PC-3 (cell line): Measurements from ENCODE around the gene ABCA3.
"Not testable (repeated sequence)": the region's sequence is repeated elsewhere in the genome, so short reads cannot be mapped to it uniquely, and the experiment has no call there.

Source experiments
- EZH2 ChIP-seq: fragments of 300-600 bp; sonication (generic); IDR thresholded peaks from one replicate; pipeline ENCODE4 v1.6.1; 2017; ENCODE audit warnings: antibody characterized with exemption, mild to moderate bottlenecking, low read length; ENCODE audit not compliant: unreplicated experiment
- EZH2phosphoT487 ChIP-seq: fragments of 300-600 bp; sonication (generic); IDR thresholded peaks from 2 replicates; pipeline ENCODE4 v1.6.1; 2018; ENCODE audit warnings: mild to moderate bottlenecking, antibody characterized with exemption, low read length, borderline replicate concordance
- TF ChIP-seq, protein P1 (sequence below): fragments of 300-600 bp; sonication (generic); conservative IDR thresholded peaks from 2 replicates; pipeline ENCODE4 v1.5.1; 2017; ENCODE audit warnings: antibody characterized with exemption, low read depth, mild to moderate bottlenecking, low read length

DNA sequence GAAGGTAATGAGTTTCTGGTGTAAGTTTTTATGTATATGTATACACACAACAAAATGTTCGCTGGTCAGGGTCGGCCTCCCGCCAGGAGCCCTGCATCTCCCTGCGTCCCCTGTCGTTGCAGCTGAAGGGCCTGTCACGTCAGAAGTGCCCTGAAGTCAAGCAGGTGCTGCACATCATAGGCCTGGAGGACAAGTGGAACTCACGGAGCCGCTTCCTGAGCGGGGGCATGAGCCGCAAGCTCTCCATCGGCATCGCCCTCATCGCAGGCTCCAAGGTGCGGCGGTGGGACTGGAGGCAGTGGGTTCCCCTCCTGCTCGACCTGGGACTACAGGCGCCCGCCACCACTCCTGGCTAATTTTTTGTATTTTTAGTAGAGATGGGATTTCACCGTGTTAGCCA is 45.5 kb upstream of the ABCA3 start:
- TF ChIP-seq, protein P1, sequence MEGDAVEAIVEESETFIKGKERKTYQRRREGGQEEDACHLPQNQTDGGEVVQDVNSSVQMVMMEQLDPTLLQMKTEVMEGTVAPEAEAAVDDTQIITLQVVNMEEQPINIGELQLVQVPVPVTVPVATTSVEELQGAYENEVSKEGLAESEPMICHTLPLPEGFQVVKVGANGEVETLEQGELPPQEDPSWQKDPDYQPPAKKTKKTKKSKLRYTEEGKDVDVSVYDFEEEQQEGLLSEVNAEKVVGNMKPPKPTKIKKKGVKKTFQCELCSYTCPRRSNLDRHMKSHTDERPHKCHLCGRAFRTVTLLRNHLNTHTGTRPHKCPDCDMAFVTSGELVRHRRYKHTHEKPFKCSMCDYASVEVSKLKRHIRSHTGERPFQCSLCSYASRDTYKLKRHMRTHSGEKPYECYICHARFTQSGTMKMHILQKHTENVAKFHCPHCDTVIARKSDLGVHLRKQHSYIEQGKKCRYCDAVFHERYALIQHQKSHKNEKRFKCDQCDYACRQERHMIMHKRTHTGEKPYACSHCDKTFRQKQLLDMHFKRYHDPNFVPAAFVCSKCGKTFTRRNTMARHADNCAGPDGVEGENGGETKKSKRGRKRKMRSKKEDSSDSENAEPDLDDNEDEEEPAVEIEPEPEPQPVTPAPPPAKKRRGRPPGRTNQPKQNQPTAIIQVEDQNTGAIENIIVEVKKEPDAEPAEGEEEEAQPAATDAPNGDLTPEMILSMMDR: not testable (repeated sequence)
- not testable (repeated sequence) for TF ChIP-seq EZH2phosphoT487, EZH2
